CD4-positive, alpha-beta memory T cell (primary cell): ENCODE measurements around the gene AXL. TPM values are rescaled to one million over a fixed set of nuclear protein-coding genes. Genes with fewer than 3 reads are reported as not detected.

ENCODE experiments used
- CTCF ChIA-PET: fragments of 350-600 bp; sonication (Branson Sonifier 250); formaldehyde crosslinking; loops from one replicate; lab custom pipeline; 2021; ENCODE audit warnings: inconsistent platforms; ENCODE audit not compliant: partially characterized antibody; lab: Charles Lee
- POLR2A ChIA-PET: fragments of 350-600 bp; sonication (Branson Sonifier 250); formaldehyde crosslinking; loops from one replicate; lab custom pipeline; 2021; ENCODE audit not compliant: partially characterized antibody; lab: Charles Lee
- DNase-seq, 5 donors: peaks; one replicate each; pipeline versions ENCODE4 v3.0.0 to v3.0.0-alpha.2; 2020 to 2022; ENCODE audit warnings: mixed read lengths in 1 of 5
- H3K27ac ChIP-seq: one replicate; pipeline ENCODE4 v1.7.0; 2013; ENCODE audit warnings: low read depth, low read length
- H3K27me3 ChIP-seq: 2 replicates; pipeline ENCODE4 v1.7.0; 2013; ENCODE audit warnings: mild to moderate bottlenecking, low read length, moderate library complexity; ENCODE audit not compliant: insufficient read depth
- H3K36me3 ChIP-seq: 2 replicates; pipeline ENCODE4 v1.7.0; 2013; ENCODE audit warnings: mild to moderate bottlenecking, low read length, moderate library complexity; ENCODE audit not compliant: insufficient read depth
- H3K4me1 ChIP-seq: 2 replicates; pipeline ENCODE4 v1.7.0; 2013; ENCODE audit warnings: mild to moderate bottlenecking, low read length, moderate library complexity; ENCODE audit not compliant: insufficient read depth
- H3K4me3 ChIP-seq, 2 donors: one replicate each; pipeline ENCODE4 v1.7.0; 2013; ENCODE audit warnings: low read length in 2 of 2, mild to moderate bottlenecking in 1 of 2
- H3K9me3 ChIP-seq, 2 donors: one replicate each; pipeline ENCODE4 v1.7.0; 2013; ENCODE audit warnings: low read length in 2 of 2, control low read depth in 1 of 2; ENCODE audit not compliant: control insufficient read depth in 1 of 2
- H3K27ac Mint-ChIP-seq, 7 donors: one replicate each; pipeline ENCODE4 v1.8.0; 2020 to 2021; ENCODE audit warnings: mixed read lengths in 7 of 7, mild to moderate bottlenecking in 6 of 7, inconsistent platforms in 3 of 7, moderate library complexity in 3 of 7
- H3K27me3 Mint-ChIP-seq, 2 donors: one replicate each; pipeline ENCODE4 v1.8.0; 2020 to 2021; ENCODE audit warnings: mixed read lengths in 2 of 2
- H3K36me3 Mint-ChIP-seq, 2 donors: one replicate each; pipeline ENCODE4 v1.8.0; 2020 to 2021; ENCODE audit warnings: mixed read lengths in 2 of 2, inconsistent platforms in 1 of 2, mild to moderate bottlenecking in 1 of 2
- H3K4me1 Mint-ChIP-seq, 4 donors: one replicate each; pipeline ENCODE4 v1.8.0; 2020 to 2021; ENCODE audit warnings: mixed read lengths in 4 of 4, mild to moderate bottlenecking in 1 of 4
- H3K4me3 Mint-ChIP-seq, 8 donors: one replicate each; pipeline ENCODE4 v1.8.0; 2020 to 2021; ENCODE audit warnings: mixed read lengths in 8 of 8, mild to moderate bottlenecking in 7 of 8, moderate library complexity in 6 of 8, inconsistent platforms in 3 of 8
- H3K9me3 Mint-ChIP-seq, 8 donors: one replicate each; pipeline ENCODE4 v1.8.0; 2020 to 2021; ENCODE audit warnings: mixed read lengths in 8 of 8, mild to moderate bottlenecking in 5 of 8, inconsistent platforms in 3 of 8, moderate library complexity in 1 of 8
- intact Hi-C: fragments of 100-400 bp; cut with micrococcal nuclease; formaldehyde crosslinking; loops from one replicate; pipeline ENCODE4 v1.15.1; 2023
- polyA plus RNA-seq, 2 donors: library from polyadenylated mRNA; unstranded; fragments of 300-500 nt; fragmentation: Illumina TruSeq; gene quantifications; one replicate each; pipeline ENCODE4 v1.2.3, GENCODE V29; 2021
- total RNA-seq, 2 experiments: library from RNA; stranded (reverse); gene quantifications; one replicate each; pipeline ENCODE4 v1.2.3, GENCODE V29; 2021

The AXL gene
- total and polyA plus RNA-seq, 4 experiments from 2014 or later = 0.10 to 0.32 (median 0.29) TPM; not detected in 1

- no peak for DNase-seq
- Mint-ChIP-seq H3K4me3 (peak overlapping the region in 7 of 8 donors; percentile 14 to 85 (median 42)), H3K36me3 (peaks cover 71 to 99% of the 10 kb centered on the region in 2 donors), H3K27ac (peak overlapping the region; percentile 95 to 100 (median 99)), H3K9me3 (peaks cover 0 to 4% (median 0%) of the 10 kb centered on the region in 8 donors), H3K27me3 (no peaks in the 10 kb centered on the region), H3K4me1 (peaks cover 76 to 99% (median 86%) of the 10 kb centered on the region in 4 donors)
- peaks cover 92% of the 10 kb centered on the region for H3K4me1 ChIP-seq
- H3K36me3 ChIP-seq = peaks cover 71% of the 10 kb centered on the region
- intact Hi-C loops = no loop called here
- H3K27me3 ChIP-seq = no peaks in the 10 kb centered on the region
- H3K9me3 ChIP-seq = no peaks in the 10 kb centered on the region
- H3K4me3 ChIP-seq = peak overlapping the region in 1 of 2 donors; percentile 6
- peak overlapping the region; percentile 76 for H3K27ac ChIP-seq
- POLR2A ChIA-PET = interaction anchor here (0.8 to 26.9 kb wide), 7 partner anchors 9 to 140 kb away, joined by 3 to 711 read pairs (median 16); partner anchors contain the start of genes CCDC97, DMAC2, HNRNPUL1 and TGFB1
- CTCF ChIA-PET = interaction anchor here (1.0 to 12.4 kb wide), 6 partner anchors 8 to 95 kb away, joined by 3 to 165 read pairs (median 6); partner anchors contain the start of gene HNRNPUL1
These were observed 80.2 kb downstream of the AXL start for GRCh38 chr19:41299046-41299754.

GRCh38 chr19:41299755-41300089, 80.7 kb downstream of the AXL start:
- ChIA-PET POLR2A (interaction anchor here (1.0 to 26.9 kb wide), 5 partner anchors 9 to 53 kb away, joined by 3 to 711 read pairs (median 81); partner anchors contain the start of genes CCDC97, HNRNPUL1 and TGFB1), CTCF (interaction anchor here (1.0 to 12.4 kb wide), 4 partner anchors 7 to 96 kb away, joined by 3 to 165 read pairs (median 30); partner anchors contain the start of gene HNRNPUL1)
- Histone ChIP-seq H3K4me3 (no peak overlapping the region), H3K27ac (peak overlapping the region; percentile 76), H3K9me3 (no peaks in the 10 kb centered on the region), H3K27me3 (no peaks in the 10 kb centered on the region), H3K4me1 (peaks cover 98% of the 10 kb centered on the region), H3K36me3 (peaks cover 71% of the 10 kb centered on the region)
- peaks cover 78 to 100% (median 88%) of the 10 kb centered on the region in 4 donors for H3K4me1 Mint-ChIP-seq
- intact Hi-C loops = loop anchor here (1.0 kb wide), 1 partner anchor 9 kb away; no protein-coding TSS in a partner anchor
- peak overlapping the region; percentile 95 to 100 (median 99) for H3K27ac Mint-ChIP-seq
- DNase-seq = peak; percentile 60 to 81 (median 66)
- H3K27me3 Mint-ChIP-seq = no peaks in the 10 kb centered on the region
- peak overlapping the region in 7 of 8 donors; percentile 14 to 85 (median 67) for H3K4me3 Mint-ChIP-seq
- H3K9me3 Mint-ChIP-seq = peaks cover 0 to 4% (median 0%) of the 10 kb centered on the region in 8 donors
- H3K36me3 Mint-ChIP-seq = peaks cover 71 to 99% of the 10 kb centered on the region in 2 donors

- H3K4me3 Mint-ChIP-seq = peak overlapping the region in 6 of 8 donors; percentile 32 to 85 (median 68)
- Histone ChIP-seq H3K27me3 (no peaks in the 10 kb centered on the region), H3K4me1 (peaks cover 100% of the 10 kb centered on the region), H3K9me3 (no peaks in the 10 kb centered on the region), H3K4me3 (no peak overlapping the region), H3K36me3 (peaks cover 71% of the 10 kb centered on the region), H3K27ac (peak overlapping the region; percentile 76)
- peaks cover 0 to 4% (median 0%) of the 10 kb centered on the region in 8 donors for H3K9me3 Mint-ChIP-seq
- peak overlapping the region; percentile 95 to 100 (median 99) for H3K27ac Mint-ChIP-seq
- ChIA-PET CTCF (interaction anchor here (0.9 to 12.4 kb wide), 4 partner anchors 8 to 96 kb away, joined by 4 to 165 read pairs (median 6); partner anchors contain the start of gene HNRNPUL1), POLR2A (interaction anchor here (1.0 to 26.9 kb wide), 9 partner anchors 8 to 76 kb away, joined by 3 to 711 read pairs (median 20); partner anchors contain the start of genes CCDC97, HNRNPUL1 and TGFB1)
- DNase-seq = no peak
- H3K4me1 Mint-ChIP-seq = peaks cover 78 to 100% (median 90%) of the 10 kb centered on the region in 4 donors
- no peaks in the 10 kb centered on the region for H3K27me3 Mint-ChIP-seq
- peaks cover 71 to 99% of the 10 kb centered on the region in 2 donors for H3K36me3 Mint-ChIP-seq
- intact Hi-C loops = loop anchor here (1.0 kb wide), 1 partner anchor 8 kb away; no protein-coding TSS in a partner anchor
These were observed 81.5 kb downstream of the AXL start for GRCh38 chr19:41300555-41300954.

- ChIA-PET POLR2A (interaction anchor here (0.8 to 26.9 kb wide), 13 partner anchors 10 to 246 kb away, joined by 3 to 711 read pairs (median 5); partner anchors contain the start of genes B9D2, HNRNPUL1 and TGFB1), CTCF (interaction anchor here (0.6 to 12.4 kb wide), 10 partner anchors 10 to 483 kb away, joined by 3 to 165 read pairs (median 4); partner anchors contain the start of gene HNRNPUL1)
- intact Hi-C loops = no loop called here
- Histone ChIP-seq H3K4me3 (peak overlapping the region; percentile 18 to 41), H3K4me1 (peaks cover 100% of the 10 kb centered on the region), H3K9me3 (no peaks in the 10 kb centered on the region), H3K27ac (peak overlapping the region; percentile 76), H3K27me3 (no peaks in the 10 kb centered on the region), H3K36me3 (peaks cover 57% of the 10 kb centered on the region)
- Mint-ChIP-seq H3K36me3 (peaks cover 69 to 94% of the 10 kb centered on the region in 2 donors), H3K27ac (peak overlapping the region; percentile 97 to 100 (median 99)), H3K4me1 (peaks cover 70 to 100% (median 90%) of the 10 kb centered on the region in 4 donors), H3K9me3 (peaks cover 0 to 3% (median 0%) of the 10 kb centered on the region in 8 donors), H3K4me3 (peak overlapping the region; percentile 77 to 100 (median 90)), H3K27me3 (no peaks in the 10 kb centered on the region)
- peak; percentile 60 to 86 (median 71) for DNase-seq
These were observed 83.8 kb downstream of the AXL start for GRCh38 chr19:41302624-41303351.

- Mint-ChIP-seq H3K4me1 (peaks cover 70 to 100% (median 90%) of the 10 kb centered on the region in 4 donors), H3K9me3 (peaks cover 0 to 7% (median 0%) of the 10 kb centered on the region in 8 donors), H3K27me3 (no peaks in the 10 kb centered on the region), H3K27ac (peak overlapping the region; percentile 97 to 100 (median 99)), H3K36me3 (peaks cover 63 to 88% of the 10 kb centered on the region in 2 donors), H3K4me3 (peak overlapping the region; percentile 77 to 100 (median 90))
- H3K4me3 ChIP-seq = peak overlapping the region in 1 of 2 donors; percentile 41
- peaks cover 51% of the 10 kb centered on the region for H3K36me3 ChIP-seq
- H3K4me1 ChIP-seq = peaks cover 100% of the 10 kb centered on the region
- H3K27me3 ChIP-seq = no peaks in the 10 kb centered on the region
- peak overlapping the region; percentile 76 for H3K27ac ChIP-seq
- peak; percentile 52 to 72 (median 55) for DNase-seq
- ChIA-PET POLR2A (interaction anchor here (1.1 to 26.9 kb wide), 10 partner anchors 14 to 129 kb away, joined by 3 to 711 read pairs (median 20); partner anchors contain the start of genes B9D2, CYP2S1, HNRNPUL1 and TGFB1), CTCF (interaction anchor here (0.8 to 12.4 kb wide), 8 partner anchors 7 to 669 kb away, joined by 3 to 165 read pairs (median 12); partner anchors contain the start of gene HNRNPUL1)
- no peaks in the 10 kb centered on the region for H3K9me3 ChIP-seq
- intact Hi-C loops = no loop called here
These were observed 84.9 kb downstream of the AXL start for GRCh38 chr19:41303954-41304353.
